ENCODE results near the gene GALNT17.

Gene GALNT17

GRCh38 chr7:71511361-71511807 lies 379.4 kb downstream of the GALNT17 start:
- DNase-seq = peak; percentile 15 to 77

GRCh38 chr7:71517940-71518699 lies 386.2 kb downstream of the GALNT17 start:
- no peak for DNase-seq

- DNase-seq = no peak
Observed at GRCh38 chr7:71518880-71519279, 386.9 kb downstream of the GALNT17 start.

GRCh38 chr7:71521506-71521905 lies 389.6 kb downstream of the GALNT17 start:
- DNase-seq = peak; percentile 75 to 90

- no peak for DNase-seq
Observed at GRCh38 chr7:71526106-71526505, 394.2 kb downstream of the GALNT17 start.

- no peak for DNase-seq
Observed at GRCh38 chr7:71527213-71527612, 395.3 kb downstream of the GALNT17 start.

GRCh38 chr7:71535616-71536015 lies 403.7 kb downstream of the GALNT17 start:
- no peak for DNase-seq

- no peak for DNase-seq
Observed at GRCh38 chr7:71538210-71538609, 406.3 kb downstream of the GALNT17 start.

GRCh38 chr7:71539615-71540014 lies 407.7 kb downstream of the GALNT17 start:
- DNase-seq = no peak

- DNase-seq = no peak
Observed at GRCh38 chr7:71541707-71542353, 409.9 kb downstream of the GALNT17 start.

- DNase-seq = no peak
Observed at GRCh38 chr7:71543396-71543795, 411.5 kb downstream of the GALNT17 start.

- DNase-seq = no peak
Observed at GRCh38 chr7:71544816-71545215, 412.9 kb downstream of the GALNT17 start.

- no peak for DNase-seq
Observed at GRCh38 chr7:71547426-71547825, 415.5 kb downstream of the GALNT17 start.

GRCh38 chr7:71548746-71549145 lies 416.8 kb downstream of the GALNT17 start:
- DNase-seq = no peak

GRCh38 chr7:71553306-71553705 lies 421.4 kb downstream of the GALNT17 start:
- DNase-seq = no peak

GRCh38 chr7:71555758-71556157 lies 423.8 kb downstream of the GALNT17 start:
- DNase-seq = no peak

- DNase-seq = no peak
Observed at GRCh38 chr7:71558806-71559613, 427.1 kb downstream of the GALNT17 start.

GRCh38 chr7:71560354-71560995 lies 428.5 kb downstream of the GALNT17 start:
- DNase-seq = no peak

GRCh38 chr7:71563276-71563675 lies 431.3 kb downstream of the GALNT17 start:
- peak; percentile 65 to 85 for DNase-seq

- no peak for DNase-seq
Observed at GRCh38 chr7:71566376-71566775, 434.4 kb downstream of the GALNT17 start.

GRCh38 chr7:71566991-71567390 lies 435.0 kb downstream of the GALNT17 start:
- DNase-seq = no peak

- DNase-seq = no peak
Observed at GRCh38 chr7:71574153-71574860, 442.4 kb downstream of the GALNT17 start.

Data from NCI-H524 (cell line).